IMR-90 (cell line): Measurements from ENCODE around the gene PPP2R5E. TPM values are rescaled to one million over a fixed set of nuclear protein-coding genes. Genes with fewer than 3 reads are reported as not detected.
A peak's percentile ranks its signal among the peaks of the same experiment; 100 is the strongest.

Experiments
- ATAC-seq: fragments of 200-7000 bp; cut with Tn5 transposase; 2 replicates; pipeline ENCODE4 v1.9.1; 2020; ENCODE audit warnings: low read depth, mild to moderate bottlenecking, moderate library complexity
- BruUV-seq: library from RNA; stranded (reverse); fragments of 400-500 nt; replicated peaks from 2 replicates; lab custom pipeline; 2021; lab: Mats Ljungman, UMichigan
- CTCF ChIA-PET: fragments of 300-600 bp; formaldehyde crosslinking; extraction: SDS; loops from one replicate; lab custom pipeline; 2021; ENCODE audit warnings: antibody characterized with exemption; lab: Yijun Ruan, JAX
- POLR2A ChIA-PET: fragments of 300-600 bp; sonication (Branson Sonifier 250); formaldehyde crosslinking; loops from one replicate; lab custom pipeline; 2022; ENCODE audit warnings: antibody characterized with exemption; ENCODE audit not compliant: unreplicated experiment; lab: Charles Lee
- DNase-seq: peaks from one replicate; pipeline ENCODE4 v3.0.0; 2013
- H2AFZ ChIP-seq: replicated peaks from 2 replicates; pipeline ENCODE3; 2013; ENCODE audit warnings: low read length, mild to moderate bottlenecking; ENCODE audit not compliant: poor library complexity
- H2AK5ac ChIP-seq: 2 replicates; pipeline ENCODE4 v1.6.1; 2013; ENCODE audit warnings: low read depth, low read length, inconsistent platforms
- H2AK9ac ChIP-seq: replicated peaks from 2 replicates; pipeline ENCODE3; 2013; ENCODE audit warnings: mild to moderate bottlenecking, low read depth, low read length, moderate library complexity; ENCODE audit not compliant: poor library complexity
- H2BK120ac ChIP-seq: 2 replicates; pipeline ENCODE4 v1.6.1; 2013; ENCODE audit warnings: low read depth, low read length, inconsistent platforms
- H2BK15ac ChIP-seq: 3 replicates; pipeline ENCODE4 v1.6.1; 2013; ENCODE audit warnings: low read depth, low read length, inconsistent platforms
- H2BK20ac ChIP-seq: 2 replicates; pipeline ENCODE4 v1.6.1; 2013; ENCODE audit warnings: low read depth, mild to moderate bottlenecking, inconsistent platforms, low read length, moderate library complexity
- H2BK5ac ChIP-seq: 2 replicates; pipeline ENCODE4 v1.6.1; 2013; ENCODE audit warnings: mild to moderate bottlenecking, low read depth, low read length, inconsistent platforms; ENCODE audit not compliant: poor library complexity, severe bottlenecking
- H3K14ac ChIP-seq: replicated peaks from 2 replicates; pipeline ENCODE4 v1.6.1; 2013; ENCODE audit warnings: low read depth, low read length, inconsistent platforms
- H3K18ac ChIP-seq: 2 replicates; pipeline ENCODE4 v1.6.1; 2013; ENCODE audit warnings: low read depth, low read length, control low read depth
- H3K23ac ChIP-seq: 2 replicates; pipeline ENCODE4 v1.6.1; 2013; ENCODE audit warnings: low read depth, low read length, inconsistent platforms
- H3K27ac ChIP-seq: 2 replicates; pipeline ENCODE4 v1.5.1; 2013; ENCODE audit warnings: mild to moderate bottlenecking, control low read depth, low read length; ENCODE audit not compliant: insufficient read depth
- H3K27me3 ChIP-seq: 2 replicates; pipeline ENCODE4 v1.6.1; 2013; ENCODE audit warnings: low read length; ENCODE audit not compliant: control insufficient read depth, insufficient read depth
- H3K36me3 ChIP-seq: 2 replicates; pipeline ENCODE4 v1.6.1; 2013; ENCODE audit warnings: low read length, mixed read lengths; ENCODE audit not compliant: control insufficient read depth, insufficient read depth
- H3K4ac ChIP-seq: 2 replicates; pipeline ENCODE4 v1.6.1; 2013; ENCODE audit warnings: low read depth, low read length, inconsistent platforms
- H3K4me1 ChIP-seq: 2 replicates; pipeline ENCODE4 v1.6.1; 2013; ENCODE audit warnings: low read length, mixed read lengths; ENCODE audit not compliant: control insufficient read depth, insufficient read depth
- H3K4me2 ChIP-seq: 2 replicates; pipeline ENCODE4 v1.6.1; 2013; ENCODE audit warnings: low read depth, mild to moderate bottlenecking, control low read depth, low read length, moderate library complexity
- H3K4me3 ChIP-seq: 2 replicates; pipeline ENCODE4 v1.5.1; 2013; ENCODE audit warnings: low read depth, mild to moderate bottlenecking, control low read depth, low read length, moderate library complexity; ENCODE audit not compliant: insufficient read depth
- H3K56ac ChIP-seq: 2 replicates; pipeline ENCODE4 v1.6.1; 2013; ENCODE audit warnings: low read length, inconsistent platforms; ENCODE audit not compliant: insufficient read depth; ENCODE audit errors: extremely low read depth
- H3K79me1 ChIP-seq, 2 experiments: 2 replicates each; pipeline ENCODE4 v1.6.1; 2013; ENCODE audit warnings: low read length in 2 of 2, inconsistent platforms in 1 of 2, low read depth in 1 of 2
- H3K9ac ChIP-seq: 2 replicates; pipeline ENCODE4 v1.6.1; 2013; ENCODE audit warnings: low read depth, low read length, control low read depth
- H3K9me1 ChIP-seq: 2 replicates; pipeline ENCODE4 v1.6.1; 2013; ENCODE audit warnings: low read length, inconsistent platforms; ENCODE audit not compliant: insufficient read depth
- H3K9me3 ChIP-seq: 2 replicates; pipeline ENCODE4 v1.6.1; 2013; ENCODE audit warnings: low read length; ENCODE audit not compliant: control insufficient read depth, insufficient read depth
- H4K20me1 ChIP-seq: 2 replicates; pipeline ENCODE4 v1.6.1; 2013; ENCODE audit warnings: low read length, inconsistent platforms; ENCODE audit not compliant: insufficient read depth
- H4K5ac ChIP-seq: 2 replicates; pipeline ENCODE4 v1.6.1; 2013; ENCODE audit warnings: mild to moderate bottlenecking, low read depth, low read length, control low read depth
- H4K8ac ChIP-seq, 2 experiments: 2 replicates each; pipeline ENCODE4 v1.6.1; 2013; ENCODE audit warnings: low read depth in 2 of 2, low read length in 2 of 2, control low read depth in 1 of 2, inconsistent platforms in 1 of 2
- H4K91ac ChIP-seq: 2 replicates; pipeline ENCODE4 v1.6.1; 2013; ENCODE audit warnings: low read depth, low read length, inconsistent platforms; ENCODE audit not compliant: insufficient read depth
- BHLHE40 ChIP-seq: fragments of 150-350 bp; IDR thresholded peaks from 2 replicates; pipeline ENCODE4 v1.6.1; 2016; ENCODE audit warnings: mild to moderate bottlenecking, low read depth, low read length
- CEBPB ChIP-seq: IDR thresholded peaks from 2 replicates; pipeline ENCODE4 v1.6.1; 2012; ENCODE audit warnings: low read depth, low read length, improper control_type of control experiment
- CHD1 ChIP-seq: IDR thresholded peaks from 2 replicates; pipeline ENCODE4 v1.6.1; 2012; ENCODE audit warnings: low read depth, low read length, improper control_type of control experiment
- ELK1 ChIP-seq: fragments of 150-350 bp; IDR thresholded peaks from 2 replicates; pipeline ENCODE4 v1.6.1; 2016; ENCODE audit warnings: low read depth, mild to moderate bottlenecking, low read length, moderate library complexity, borderline replicate concordance
- FOS ChIP-seq: fragments of 150-350 bp; IDR thresholded peaks from 2 replicates; pipeline ENCODE4 v1.6.1; 2016; ENCODE audit warnings: low read depth, low read length
- MAFK ChIP-seq: IDR thresholded peaks from 2 replicates; pipeline ENCODE4 v1.6.1; 2012; ENCODE audit warnings: low read depth, low read length, improper control_type of control experiment
- NFE2L2 ChIP-seq: fragments of 150-350 bp; IDR thresholded peaks from 2 replicates; pipeline ENCODE4 v1.6.1; 2016; ENCODE audit warnings: low read depth, mild to moderate bottlenecking, low read length
- RAD21 ChIP-seq: IDR thresholded peaks from 2 replicates; pipeline ENCODE4 v1.6.1; 2012; ENCODE audit warnings: low read length, improper control_type of control experiment
- RCOR1 ChIP-seq: IDR thresholded peaks from 2 replicates; pipeline ENCODE4 v1.6.1; 2012; ENCODE audit warnings: mild to moderate bottlenecking, low read length, improper control_type of control experiment; ENCODE audit not compliant: insufficient replicate concordance
- RFX5 ChIP-seq: IDR thresholded peaks from 2 replicates; pipeline ENCODE4 v1.8.0; 2012; ENCODE audit warnings: low read depth, mild to moderate bottlenecking, low read length, moderate library complexity
- WGBS, 2 experiments: methylation state at CpG; one replicate each; pipeline versions ENCODE4 v1.1.5 to v1.1.7; 2013; ENCODE audit warnings: missing lambda C conversion rate in 2 of 2; ENCODE audit not compliant: insufficient read length in 1 of 2; ENCODE audit errors: extremely low coverage in 2 of 2; 5-methylcytosine and 5-hydroxymethylcytosine counted together
- dilution Hi-C: fragments of 300-500 bp; cut with HindIII; formaldehyde crosslinking; loops from one replicate; pipeline ENCODE4 v1.14.3; 2018; ENCODE audit warnings: low sequenced_read_pairs; ENCODE audit not compliant: unreplicated experiment
- in situ Hi-C: fragments of 300-500 bp; cut with MboI; formaldehyde crosslinking; loops from 3 replicates; pipeline ENCODE4 v1.14.3; 2019; ENCODE audit warnings: low sequenced_read_pairs, inconsistent platforms, mixed read lengths
- intact Hi-C: fragments of 100-400 bp; cut with micrococcal nuclease; formaldehyde crosslinking; loops from 2 replicates; pipeline ENCODE4 v1.10.0; 2022
- polyA plus RNA-seq, 3 experiments: library from polyadenylated mRNA; depleted of rRNA; stranded (reverse); fragments of >200 nt; gene quantifications; 2 replicates each; pipeline ENCODE4 v1.2.3, GENCODE V29; 2012; ENCODE audit warnings: low replicate concordance in 1 of 3
- total RNA-seq: library from RNA; depleted of rRNA; stranded (reverse); fragments of >200 nt; gene quantifications from 2 replicates; pipeline ENCODE4 v1.2.3, GENCODE V29; 2012
- TF ChIP-seq, protein P1 (sequence below): fragments of 150-350 bp; IDR thresholded peaks from 2 replicates; pipeline ENCODE4 v1.6.1; 2017; ENCODE audit warnings: mild to moderate bottlenecking, antibody characterized with exemption, low read length, low read depth

Gene PPP2R5E
- total and polyA plus RNA-seq, 2 of the 4 experiments (the other 2 are of a cell fraction) = 9.7 to 12.2 TPM

DNA sequence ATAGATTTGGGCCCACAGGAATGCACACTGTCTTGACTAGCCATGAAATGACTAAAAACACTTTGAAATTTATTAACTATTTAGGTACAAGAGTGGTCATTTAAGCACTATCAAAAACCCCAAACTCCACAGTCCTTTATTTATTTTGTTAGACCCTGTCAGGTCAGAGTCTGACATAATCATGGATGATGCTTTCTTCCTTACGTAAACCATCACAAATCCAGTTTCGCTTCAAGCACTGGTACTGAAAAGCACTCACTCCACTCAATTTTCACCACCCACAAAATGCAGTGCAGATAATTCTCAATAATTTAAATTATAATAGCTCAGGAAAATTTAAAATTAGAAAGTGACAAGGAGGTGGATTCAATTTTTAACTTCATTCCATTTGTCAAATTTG is 25.8 kb downstream of the PPP2R5E start:
- no peak overlapping the region for H4K8ac ChIP-seq
- H3K9me3 ChIP-seq = no peaks in the 10 kb centered on the region
- dilution Hi-C loops = no loop called here
- peaks cover 30% of the 10 kb centered on the region for H4K20me1 ChIP-seq
- peak; percentile 21 for DNase-seq
- H3K36me3 ChIP-seq = no peaks in the 10 kb centered on the region
- CTCF ChIA-PET = no interaction called here
- TF ChIP-seq, protein P1, sequence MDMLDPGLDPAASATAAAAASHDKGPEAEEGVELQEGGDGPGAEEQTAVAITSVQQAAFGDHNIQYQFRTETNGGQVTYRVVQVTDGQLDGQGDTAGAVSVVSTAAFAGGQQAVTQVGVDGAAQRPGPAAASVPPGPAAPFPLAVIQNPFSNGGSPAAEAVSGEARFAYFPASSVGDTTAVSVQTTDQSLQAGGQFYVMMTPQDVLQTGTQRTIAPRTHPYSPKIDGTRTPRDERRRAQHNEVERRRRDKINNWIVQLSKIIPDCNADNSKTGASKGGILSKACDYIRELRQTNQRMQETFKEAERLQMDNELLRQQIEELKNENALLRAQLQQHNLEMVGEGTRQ = no peak
- TF ChIP-seq ELK1 (no peak), MAFK (no peak), CHD1 (no peak), FOS (no peak), RCOR1 (no peak), BHLHE40 (no peak), NFE2L2 (no peak), RAD21 (no peak), RFX5 (no peak), CEBPB (no peak)
- no peak overlapping the region for H3K14ac ChIP-seq
- H3K27me3 ChIP-seq = no peaks in the 10 kb centered on the region
- H3K23ac ChIP-seq = 0 out of 2 replicates have a peak overlapping the region, but pooled peaks have one; percentile 3
- no peak overlapping the region for H3K9ac ChIP-seq
- H3K79me1 ChIP-seq = peaks cover 27 to 51% of the 10 kb centered on the region in 2 experiments
- no peak overlapping the region for H2AK5ac ChIP-seq
- H3K4me3 ChIP-seq = no peak overlapping the region
- no peak overlapping the region for H3K4ac ChIP-seq
- no peak overlapping the region for H2BK5ac ChIP-seq
- H3K18ac ChIP-seq = no peak overlapping the region
- no peak overlapping the region for H3K56ac ChIP-seq
- POLR2A ChIA-PET = interaction anchor here (0.6 kb wide), 1 partner anchor 26 kb away, joined by 3 read pairs; no protein-coding TSS in a partner anchor
- H2BK120ac ChIP-seq = no peak overlapping the region
- H3K9me1 ChIP-seq = peaks cover 6% of the 10 kb centered on the region
- in situ Hi-C loops = no loop called here
- no CpG with 5 or more reads among the region's 2 CpGs for WGBS, 2 experiments
- no peak overlapping the region for H4K5ac ChIP-seq
- H3K4me1 ChIP-seq = peaks cover 6% of the 10 kb centered on the region
- intact Hi-C loops = no loop called here
- no peak overlapping the region for H4K91ac ChIP-seq
- no TSS peak for BruUV-seq
- no peak overlapping the region for H2BK15ac ChIP-seq
- no peak overlapping the region for H2AK9ac ChIP-seq
- H3K27ac ChIP-seq = no peak overlapping the region
- H2AFZ ChIP-seq = no peak overlapping the region
- no peak overlapping the region for H2BK20ac ChIP-seq
- no peak for ATAC-seq
- H3K4me2 ChIP-seq = no peak overlapping the region
